Stimulated activated CD4-positive, alpha-beta T cell treated with anti-CD3 and anti-CD28 coated beads, TNF-alpha, amount 100 ng/mL, for 1 hour (primary cell): Measurements from ENCODE around the gene DLGAP5.

ENCODE experiments used
- DNase-seq, 3 donors: peaks; one replicate each; pipeline ENCODE4 v3.0.0-alpha.2; 2020; ENCODE audit warnings: low read depth in 3 of 3, low spot score in 1 of 3

DLGAP5 gene

GRCh38 chr14:55115460-55115859 lies 75.9 kb downstream of the DLGAP5 start:
- no peak for DNase-seq

GRCh38 chr14:55114720-55115119 lies 76.7 kb downstream of the DLGAP5 start:
- DNase-seq: no peak

- DNase-seq: no peak
Measured at GRCh38 chr14:55111122-55111708, 80.2 kb downstream of the DLGAP5 start.

- no peak for DNase-seq
Measured at GRCh38 chr14:55109836-55110235, 81.5 kb downstream of the DLGAP5 start.

- DNase-seq: no peak
Measured at GRCh38 chr14:55107766-55108554, 83.4 kb downstream of the DLGAP5 start.

- DNase-seq: no peak
Measured at GRCh38 chr14:55105991-55106390, 85.4 kb downstream of the DLGAP5 start.

GRCh38 chr14:55103971-55104954 lies 87.1 kb downstream of the DLGAP5 start:
- DNase-seq: no peak

GRCh38 chr14:55103005-55103640 lies 88.3 kb downstream of the DLGAP5 start:
- peak; percentile 13 to 25 (median 18) for DNase-seq

- DNase-seq: no peak
Measured at GRCh38 chr14:55102141-55102621, 89.2 kb downstream of the DLGAP5 start.

- no peak for DNase-seq
Measured at GRCh38 chr14:55101698-55102097, 89.7 kb downstream of the DLGAP5 start.

- no peak for DNase-seq
Measured at GRCh38 chr14:55099756-55100155, 91.6 kb downstream of the DLGAP5 start.

GRCh38 chr14:55098561-55098898 lies 92.9 kb downstream of the DLGAP5 start:
- no peak for DNase-seq
